ENCODE measurements around the gene PARP3.
A peak's percentile ranks its signal among the peaks of the same experiment; 100 is the strongest.

The PARP3 gene

DNA sequence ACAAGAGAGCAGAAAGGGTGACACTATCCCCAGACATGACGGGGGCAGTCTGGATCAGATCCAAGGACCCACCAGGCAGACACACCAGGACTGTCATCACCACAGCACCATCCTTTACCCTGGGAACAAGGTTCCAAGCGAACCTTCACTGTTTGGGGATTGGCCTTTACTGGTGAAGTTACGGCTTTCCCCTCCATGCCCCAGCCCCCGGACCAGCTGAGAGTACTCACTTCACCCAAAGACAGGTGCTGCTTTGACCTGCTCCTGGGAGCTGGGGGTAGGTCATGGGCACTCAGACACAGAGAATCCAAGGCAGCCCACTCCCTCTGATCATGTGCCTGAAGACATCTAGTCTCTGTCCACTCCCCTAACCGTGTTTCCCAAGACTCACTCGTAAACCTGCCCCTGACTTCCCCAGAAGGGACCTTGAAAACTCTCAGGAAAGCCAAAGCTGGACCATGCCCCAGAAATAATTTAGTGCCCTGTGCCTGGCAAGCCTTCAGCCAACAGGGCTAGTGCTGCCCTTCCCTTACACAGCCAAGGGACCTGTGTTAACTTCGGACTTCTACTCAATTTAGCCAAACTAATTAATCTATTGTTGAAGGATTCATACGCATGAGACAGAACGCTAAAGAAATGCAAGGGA, 3.3 kb upstream of the PARP3 start:
- Histone ChIP-seq H3K27me3 (replicated peaks in 2 of 5; ENCODE audit: control insufficient read depth in 4 of 5, insufficient read depth in 5 of 5, low read length in 4 of 5) (no peaks in the 10 kb centered on the region), H3K4me3 (ENCODE audit: control insufficient read depth in 1 of 7, extremely low read depth in 1 of 7, insufficient read depth in 4 of 7, low read depth in 2 of 7, low read length in 6 of 7) (no peak overlapping the region), H3K9me3 (ENCODE audit: control extremely low read depth in 1 of 5, control insufficient read depth in 4 of 5, insufficient read depth in 2 of 5, low read depth in 1 of 5, low read length in 4 of 5) (no peaks in the 10 kb centered on the region), H3K36me3 (ENCODE audit: control insufficient read depth in 4 of 4, insufficient read depth in 4 of 4, low read length in 3 of 4) (peaks cover 7 to 54% (median 46%) of the 10 kb centered on the region in 4 experiments), H3K4me1 (ENCODE audit: control extremely low read depth in 1 of 4, control insufficient read depth in 4 of 4, insufficient read depth in 4 of 4, low read length in 3 of 4) (peaks cover 0 to 27% (median 23%) of the 10 kb centered on the region in 4 experiments), H3K27ac (ENCODE audit: insufficient read depth in 1 of 2, low read depth in 1 of 2, low read length in 2 of 2, poor library complexity in 1 of 2, severe bottlenecking in 2 of 2) (no peak overlapping the region)
- WGBS (ENCODE audit: insufficient coverage), result 100% methylated on average over 8 of the region's 9 CpGs
- ChIA-PET CTCF (no interaction called here), POLR2A (interaction anchor here (0.6 kb wide), 1 partner anchor 263 kb away, joined by 4 read pairs; no protein-coding TSS in a partner anchor)
- no peak for DNase-seq

- peak overlapping the region; percentile 54 to 89 (median 80) for H3K4me3 ChIP-seq (ENCODE audit: control insufficient read depth in 1 of 7, extremely low read depth in 1 of 7, insufficient read depth in 4 of 7, low read depth in 2 of 7, low read length in 6 of 7)
- H3K9me3 ChIP-seq (ENCODE audit: control extremely low read depth in 1 of 5, control insufficient read depth in 4 of 5, insufficient read depth in 2 of 5, low read depth in 1 of 5, low read length in 4 of 5), result no peaks in the 10 kb centered on the region
- H3K27me3 ChIP-seq (replicated peaks in 2 of 5; ENCODE audit: control insufficient read depth in 4 of 5, insufficient read depth in 5 of 5, low read length in 4 of 5), result no peaks in the 10 kb centered on the region
- WGBS (ENCODE audit: insufficient coverage), result 40% methylated on average over 10 of the region's 13 CpGs
- peaks cover 0 to 27% (median 23%) of the 10 kb centered on the region in 4 experiments for H3K4me1 ChIP-seq (ENCODE audit: control extremely low read depth in 1 of 4, control insufficient read depth in 4 of 4, insufficient read depth in 4 of 4, low read length in 3 of 4)
- DNase-seq, result no peak
- ChIA-PET POLR2A (interaction anchor here (1.1 kb wide), 1 partner anchor 33 kb away, joined by 3 read pairs; the partner anchor contains the start of gene ABHD14B), CTCF (interaction anchor here (0.6 to 3.5 kb wide), 9 partner anchors 11 to 121 kb away, joined by 3 to 18 read pairs (median 4); partner anchors contain the start of genes ABHD14B, ACY1 and PCBP4)
- peak overlapping the region in 1 of 2 experiments; percentile 75 for H3K27ac ChIP-seq (ENCODE audit: insufficient read depth in 1 of 2, low read depth in 1 of 2, low read length in 2 of 2, poor library complexity in 1 of 2, severe bottlenecking in 2 of 2)
- peaks cover 3 to 37% (median 32%) of the 10 kb centered on the region in 4 experiments for H3K36me3 ChIP-seq (ENCODE audit: control insufficient read depth in 4 of 4, insufficient read depth in 4 of 4, low read length in 3 of 4)
Observed at GRCh38 chr3:51940648-51941462, 1.3 kb upstream of the PARP3 start.

GRCh38 chr3:51941463-51941797, 733 bp upstream of the PARP3 start:
- Histone ChIP-seq H3K4me3 (ENCODE audit: control insufficient read depth in 1 of 7, extremely low read depth in 1 of 7, insufficient read depth in 4 of 7, low read depth in 2 of 7, low read length in 6 of 7) (peak overlapping the region; percentile 54 to 89 (median 80)), H3K9me3 (ENCODE audit: control extremely low read depth in 1 of 5, control insufficient read depth in 4 of 5, insufficient read depth in 2 of 5, low read depth in 1 of 5, low read length in 4 of 5) (no peaks in the 10 kb centered on the region), H3K27ac (ENCODE audit: insufficient read depth in 1 of 2, low read depth in 1 of 2, low read length in 2 of 2, poor library complexity in 1 of 2, severe bottlenecking in 2 of 2) (peak overlapping the region in 1 of 2 experiments; percentile 75), H3K27me3 (replicated peaks in 2 of 5; ENCODE audit: control insufficient read depth in 4 of 5, insufficient read depth in 5 of 5, low read length in 4 of 5) (no peaks in the 10 kb centered on the region), H3K4me1 (ENCODE audit: control extremely low read depth in 1 of 4, control insufficient read depth in 4 of 4, insufficient read depth in 4 of 4, low read length in 3 of 4) (peaks cover 0 to 27% (median 23%) of the 10 kb centered on the region in 4 experiments), H3K36me3 (ENCODE audit: control insufficient read depth in 4 of 4, insufficient read depth in 4 of 4, low read length in 3 of 4) (peaks cover under 1 to 35% (median 27%) of the 10 kb centered on the region in 4 experiments)
- ChIA-PET CTCF (interaction anchor here (0.6 to 3.5 kb wide), 9 partner anchors 11 to 120 kb away, joined by 3 to 18 read pairs (median 4); partner anchors contain the start of genes ABHD14B, ACY1 and PCBP4), POLR2A (interaction anchor here (1.1 kb wide), 1 partner anchor 32 kb away, joined by 3 read pairs; the partner anchor contains the start of gene ABHD14B)
- 0% methylated on average over 14 of the region's 20 CpGs for WGBS (ENCODE audit: insufficient coverage)
- no peak for DNase-seq

GRCh38 chr3:51942603-51943450, 664 bp downstream of the PARP3 start:
- H3K27ac ChIP-seq (ENCODE audit: insufficient read depth in 1 of 2, low read depth in 1 of 2, low read length in 2 of 2, poor library complexity in 1 of 2, severe bottlenecking in 2 of 2), result peak overlapping the region; percentile 15 to 80
- WGBS (ENCODE audit: insufficient coverage), result 67% methylated on average over 11 of the region's 17 CpGs

GRCh38 chr3:51943451-51944391, 1.6 kb downstream of the PARP3 start:
- Histone ChIP-seq H3K27me3 (replicated peaks in 2 of 5; ENCODE audit: control insufficient read depth in 4 of 5, insufficient read depth in 5 of 5, low read length in 4 of 5) (no peaks in the 10 kb centered on the region), H3K9me3 (ENCODE audit: control extremely low read depth in 1 of 5, control insufficient read depth in 4 of 5, insufficient read depth in 2 of 5, low read depth in 1 of 5, low read length in 4 of 5) (no peaks in the 10 kb centered on the region), H3K36me3 (ENCODE audit: control insufficient read depth in 4 of 4, insufficient read depth in 4 of 4, low read length in 3 of 4) (peaks cover 0 to 14% (median 6%) of the 10 kb centered on the region in 4 experiments), H3K4me1 (ENCODE audit: control extremely low read depth in 1 of 4, control insufficient read depth in 4 of 4, insufficient read depth in 4 of 4, low read length in 3 of 4) (peaks cover 0 to 27% (median 23%) of the 10 kb centered on the region in 4 experiments), H3K27ac (ENCODE audit: insufficient read depth in 1 of 2, low read depth in 1 of 2, low read length in 2 of 2, poor library complexity in 1 of 2, severe bottlenecking in 2 of 2) (no peak overlapping the region), H3K4me3 (ENCODE audit: control insufficient read depth in 1 of 7, extremely low read depth in 1 of 7, insufficient read depth in 4 of 7, low read depth in 2 of 7, low read length in 6 of 7) (peak overlapping the region in 1 of 7 experiments; percentile 80)
- CTCF ChIA-PET, result interaction anchor here (1.1 to 3.5 kb wide), 8 partner anchors 11 to 211 kb away, joined by 3 to 27 read pairs (median 8); partner anchors contain the start of genes ABHD14B, GPR62 and POC1A
- 99% methylated on average over 17 of the region's 21 CpGs for WGBS (ENCODE audit: insufficient coverage)
- POLR2A ChIA-PET, result no interaction called here
- no peak for DNase-seq

More at GRCh38 chr3:51942603-51943450, 664 bp downstream of the PARP3 start:
- CTCF ChIA-PET, result interaction anchor here (1.1 to 3.5 kb wide), 12 partner anchors 9 to 212 kb away, joined by 3 to 27 read pairs (median 8); partner anchors contain the start of genes ABHD14B, ACY1, GPR62 and PCBP4
- Histone ChIP-seq H3K4me3 (ENCODE audit: control insufficient read depth in 1 of 7, extremely low read depth in 1 of 7, insufficient read depth in 4 of 7, low read depth in 2 of 7, low read length in 6 of 7) (peak overlapping the region; percentile 27 to 89 (median 62)), H3K9me3 (ENCODE audit: control extremely low read depth in 1 of 5, control insufficient read depth in 4 of 5, insufficient read depth in 2 of 5, low read depth in 1 of 5, low read length in 4 of 5) (no peaks in the 10 kb centered on the region), H3K4me1 (ENCODE audit: control extremely low read depth in 1 of 4, control insufficient read depth in 4 of 4, insufficient read depth in 4 of 4, low read length in 3 of 4) (peaks cover 0 to 27% (median 23%) of the 10 kb centered on the region in 4 experiments), H3K27me3 (replicated peaks in 2 of 5; ENCODE audit: control insufficient read depth in 4 of 5, insufficient read depth in 5 of 5, low read length in 4 of 5) (no peaks in the 10 kb centered on the region), H3K36me3 (ENCODE audit: control insufficient read depth in 4 of 4, insufficient read depth in 4 of 4, low read length in 3 of 4) (peaks cover 0 to 21% (median 13%) of the 10 kb centered on the region in 4 experiments)
- POLR2A ChIA-PET, result no interaction called here
- peak; percentile 27 to 69 (median 66) for DNase-seq

Data from common myeloid progenitor, CD34-positive (primary cell).